Panc1 (cell line): Measurements from ENCODE around the gene CHL1. TPM values are rescaled to one million over a fixed set of nuclear protein-coding genes. Genes with fewer than 3 reads are reported as not detected.

Source experiments
- ATAC-seq: fragments of 200-7000 bp; cut with Tn5 transposase; 2 replicates; pipeline ENCODE4 v1.9.1; 2020; ENCODE audit warnings: mild to moderate bottlenecking, moderate library complexity
- BruUV-seq: library from RNA; stranded (reverse); fragments of 400-500 nt; replicated peaks from 2 replicates; lab custom pipeline; 2021; lab: Mats Ljungman, UMichigan
- CTCF ChIA-PET: fragments of 300-600 bp; sonication (Branson Sonifier 250); formaldehyde crosslinking; loops from one replicate; lab custom pipeline; 2022; ENCODE audit warnings: antibody characterized with exemption; lab: Charles Lee
- POLR2A ChIA-PET: fragments of 300-600 bp; sonication (Branson Sonifier 250); formaldehyde crosslinking; loops from one replicate; lab custom pipeline; 2022; ENCODE audit warnings: antibody characterized with exemption; lab: Charles Lee
- DNase-seq: peaks from one replicate; pipeline ENCODE4 v3.0.0-alpha.2; 2010; ENCODE audit warnings: low read depth, low spot score
- H3K27ac ChIP-seq: 2 replicates; pipeline ENCODE4 v1.5.1; 2011; ENCODE audit warnings: mild to moderate bottlenecking, low read length, inconsistent platforms
- H3K27me3 ChIP-seq: fragments of 200-500 bp; sonication (Bioruptor generic); 2 replicates; pipeline ENCODE4 v1.6.0; 2014; ENCODE audit warnings: low read length, inconsistent platforms; ENCODE audit not compliant: control insufficient read depth, insufficient read depth
- H3K36me3 ChIP-seq: fragments of 200-500 bp; sonication (Bioruptor generic); 2 replicates; pipeline ENCODE4 v1.5.1; 2014; ENCODE audit warnings: inconsistent platforms, mild to moderate bottlenecking, low read length, moderate library complexity; ENCODE audit not compliant: control insufficient read depth, insufficient read depth
- H3K4me1 ChIP-seq: 2 replicates; pipeline ENCODE4 v1.5.1; 2011; ENCODE audit warnings: inconsistent platforms, mild to moderate bottlenecking, low read length, moderate library complexity; ENCODE audit not compliant: control insufficient read depth, insufficient read depth
- H3K4me3 ChIP-seq, 2 experiments: 2 replicates each; pipeline ENCODE4 v1.5.1; 2011 to 2012; ENCODE audit warnings: low read depth in 2 of 2, low read length in 2 of 2, mild to moderate bottlenecking in 2 of 2, inconsistent platforms in 1 of 2, moderate library complexity in 1 of 2
- H3K9me3 ChIP-seq: fragments of 200-500 bp; sonication (Bioruptor generic); 2 replicates; pipeline ENCODE4 v1.5.1; 2014; ENCODE audit warnings: low read depth, mild to moderate bottlenecking, inconsistent platforms, low read length, moderate library complexity; ENCODE audit not compliant: control insufficient read depth, insufficient read depth
- POLR2AphosphoS5 ChIP-seq: IDR thresholded peaks from 2 replicates; pipeline ENCODE4 v1.6.1; 2012; ENCODE audit warnings: mild to moderate bottlenecking, low read depth, low read length, moderate library complexity
- SIN3A ChIP-seq: IDR thresholded peaks from 2 replicates; pipeline ENCODE4 v1.6.1; 2012; ENCODE audit warnings: low read depth, mild to moderate bottlenecking, low read length, moderate library complexity, borderline replicate concordance; ENCODE audit not compliant: insufficient read depth
- TCF7L2 ChIP-seq: IDR thresholded peaks from 2 replicates; pipeline ENCODE4 v1.6.1; 2011; ENCODE audit warnings: mild to moderate bottlenecking, low read depth, low read length, inconsistent platforms
- in situ Hi-C: cut with HindIII; loops from 2 replicates; pipeline ENCODE4 v1.10.0; 2016; ENCODE audit warnings: low sequenced_read_pairs, low pct_unique_long_range_greater_than_20kb
- intact Hi-C: fragments of 100-400 bp; cut with micrococcal nuclease; formaldehyde crosslinking; loops from one replicate; pipeline ENCODE4 v1.10.0; 2022; ENCODE audit not compliant: unreplicated experiment
- total RNA-seq: library from RNA; stranded (reverse); gene quantifications from one replicate; pipeline ENCODE4 v1.2.1, GENCODE V29; 2021; ENCODE audit not compliant: unreplicated experiment
- TF ChIP-seq, protein P1 (sequence below): fragments of 450-650 bp; IDR thresholded peaks from 2 replicates; pipeline ENCODE4 v1.5.1; 2017; ENCODE audit warnings: mild to moderate bottlenecking
- TF ChIP-seq, protein P2 (sequence below), 2 experiments: IDR thresholded peaks; 2 replicates each; pipeline ENCODE4 v1.6.1; 2011 to 2012; ENCODE audit warnings: low read depth in 2 of 2, control low read depth in 1 of 2, low read length in 1 of 2, mild to moderate bottlenecking in 1 of 2, moderate library complexity in 1 of 2; ENCODE audit not compliant: insufficient read depth in 1 of 2

Gene CHL1
- total RNA-seq, 1 experiment from 2014 or later, result not detected

DNA sequence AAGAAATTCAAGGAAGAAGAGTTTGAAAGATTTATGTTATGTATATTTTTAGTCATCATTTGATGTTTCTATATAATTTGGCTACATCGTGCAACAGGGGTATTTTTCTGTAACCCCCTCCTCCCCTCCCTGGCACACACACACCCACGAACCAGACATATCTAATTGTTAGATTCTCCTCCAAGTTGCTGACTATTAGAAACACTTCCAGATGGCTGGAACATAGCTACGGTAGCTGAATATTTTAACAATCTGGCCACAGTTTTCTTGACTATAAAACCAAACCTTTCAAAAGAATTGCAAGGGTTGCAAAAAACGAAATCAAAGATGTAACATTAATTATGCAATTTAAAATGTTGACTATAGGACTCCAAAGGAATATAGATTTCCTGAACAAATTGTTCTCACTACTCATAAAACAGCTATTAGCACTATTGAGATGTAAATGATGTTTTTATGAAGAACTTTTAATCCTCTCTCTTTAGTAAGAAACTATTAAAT, 154.4 kb downstream of the CHL1 start:
- H3K4me3 ChIP-seq, result no peak overlapping the region
- intact Hi-C loops, result no loop called here
- no peak for ATAC-seq
- no peaks in the 10 kb centered on the region for H3K36me3 ChIP-seq
- H3K4me1 ChIP-seq, result no peaks in the 10 kb centered on the region
- H3K27me3 ChIP-seq, result no peaks in the 10 kb centered on the region
- BruUV-seq, result no TSS peak
- CTCF ChIA-PET, result no interaction called here
- H3K9me3 ChIP-seq, result no peaks in the 10 kb centered on the region
- TF ChIP-seq SIN3A (no peak), TCF7L2 (no peak)
- TF ChIP-seq, protein P1, sequence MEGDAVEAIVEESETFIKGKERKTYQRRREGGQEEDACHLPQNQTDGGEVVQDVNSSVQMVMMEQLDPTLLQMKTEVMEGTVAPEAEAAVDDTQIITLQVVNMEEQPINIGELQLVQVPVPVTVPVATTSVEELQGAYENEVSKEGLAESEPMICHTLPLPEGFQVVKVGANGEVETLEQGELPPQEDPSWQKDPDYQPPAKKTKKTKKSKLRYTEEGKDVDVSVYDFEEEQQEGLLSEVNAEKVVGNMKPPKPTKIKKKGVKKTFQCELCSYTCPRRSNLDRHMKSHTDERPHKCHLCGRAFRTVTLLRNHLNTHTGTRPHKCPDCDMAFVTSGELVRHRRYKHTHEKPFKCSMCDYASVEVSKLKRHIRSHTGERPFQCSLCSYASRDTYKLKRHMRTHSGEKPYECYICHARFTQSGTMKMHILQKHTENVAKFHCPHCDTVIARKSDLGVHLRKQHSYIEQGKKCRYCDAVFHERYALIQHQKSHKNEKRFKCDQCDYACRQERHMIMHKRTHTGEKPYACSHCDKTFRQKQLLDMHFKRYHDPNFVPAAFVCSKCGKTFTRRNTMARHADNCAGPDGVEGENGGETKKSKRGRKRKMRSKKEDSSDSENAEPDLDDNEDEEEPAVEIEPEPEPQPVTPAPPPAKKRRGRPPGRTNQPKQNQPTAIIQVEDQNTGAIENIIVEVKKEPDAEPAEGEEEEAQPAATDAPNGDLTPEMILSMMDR, result no peak
- H3K27ac ChIP-seq, result no peak overlapping the region
- POLR2A ChIA-PET, result no interaction called here
- in situ Hi-C loops, result no loop called here
- DNase-seq, result no peak

DNA sequence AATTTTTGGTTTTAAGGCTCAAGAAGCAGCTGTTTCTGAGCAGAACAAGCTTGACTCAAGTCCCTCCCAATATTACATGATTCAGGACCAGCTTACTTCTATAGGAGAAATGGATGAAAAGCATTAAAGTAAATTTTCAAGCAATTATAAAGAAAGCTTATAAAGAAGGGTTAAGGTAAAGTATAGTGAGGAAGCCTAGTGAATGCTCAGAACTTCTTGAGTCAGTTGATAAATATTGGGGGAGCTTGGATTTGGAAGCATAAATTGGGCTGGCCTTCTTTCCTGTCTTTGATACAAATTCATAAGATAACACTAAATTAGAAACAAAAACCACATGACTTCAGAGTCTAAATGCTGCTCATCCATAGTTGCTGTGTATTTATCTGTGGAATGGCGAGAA, 156.0 kb downstream of the CHL1 start:
- CTCF ChIA-PET, result no interaction called here
- intact Hi-C loops, result no loop called here
- DNase-seq, result no peak
- no peak overlapping the region for H3K27ac ChIP-seq
- H3K4me3 ChIP-seq, result no peak overlapping the region
- POLR2A ChIA-PET, result no interaction called here
- no peaks in the 10 kb centered on the region for H3K9me3 ChIP-seq
- no peaks in the 10 kb centered on the region for H3K36me3 ChIP-seq
- no TSS peak for BruUV-seq
- in situ Hi-C loops, result no loop called here
- no peak for ATAC-seq
- TF ChIP-seq TCF7L2, result no peak
- TF ChIP-seq, protein P2, sequence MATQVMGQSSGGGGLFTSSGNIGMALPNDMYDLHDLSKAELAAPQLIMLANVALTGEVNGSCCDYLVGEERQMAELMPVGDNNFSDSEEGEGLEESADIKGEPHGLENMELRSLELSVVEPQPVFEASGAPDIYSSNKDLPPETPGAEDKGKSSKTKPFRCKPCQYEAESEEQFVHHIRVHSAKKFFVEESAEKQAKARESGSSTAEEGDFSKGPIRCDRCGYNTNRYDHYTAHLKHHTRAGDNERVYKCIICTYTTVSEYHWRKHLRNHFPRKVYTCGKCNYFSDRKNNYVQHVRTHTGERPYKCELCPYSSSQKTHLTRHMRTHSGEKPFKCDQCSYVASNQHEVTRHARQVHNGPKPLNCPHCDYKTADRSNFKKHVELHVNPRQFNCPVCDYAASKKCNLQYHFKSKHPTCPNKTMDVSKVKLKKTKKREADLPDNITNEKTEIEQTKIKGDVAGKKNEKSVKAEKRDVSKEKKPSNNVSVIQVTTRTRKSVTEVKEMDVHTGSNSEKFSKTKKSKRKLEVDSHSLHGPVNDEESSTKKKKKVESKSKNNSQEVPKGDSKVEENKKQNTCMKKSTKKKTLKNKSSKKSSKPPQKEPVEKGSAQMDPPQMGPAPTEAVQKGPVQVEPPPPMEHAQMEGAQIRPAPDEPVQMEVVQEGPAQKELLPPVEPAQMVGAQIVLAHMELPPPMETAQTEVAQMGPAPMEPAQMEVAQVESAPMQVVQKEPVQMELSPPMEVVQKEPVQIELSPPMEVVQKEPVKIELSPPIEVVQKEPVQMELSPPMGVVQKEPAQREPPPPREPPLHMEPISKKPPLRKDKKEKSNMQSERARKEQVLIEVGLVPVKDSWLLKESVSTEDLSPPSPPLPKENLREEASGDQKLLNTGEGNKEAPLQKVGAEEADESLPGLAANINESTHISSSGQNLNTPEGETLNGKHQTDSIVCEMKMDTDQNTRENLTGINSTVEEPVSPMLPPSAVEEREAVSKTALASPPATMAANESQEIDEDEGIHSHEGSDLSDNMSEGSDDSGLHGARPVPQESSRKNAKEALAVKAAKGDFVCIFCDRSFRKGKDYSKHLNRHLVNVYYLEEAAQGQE (IDR thresholded peaks at IDR 0.05; ENCODE audit: insufficient read depth in 1 of 2, low read depth in 2 of 2, low read length in 1 of 2), result no peak
- no peak for TF ChIP-seq SIN3A
- TF ChIP-seq, protein P1, result no peak
- no peak for TF ChIP-seq POLR2AphosphoS5
- no peaks in the 10 kb centered on the region for H3K27me3 ChIP-seq
- H3K4me1 ChIP-seq, result no peaks in the 10 kb centered on the region
